ENCODE results near the gene ITIH1.

- no peak for TF ChIP-seq CTCF (conservative IDR thresholded peaks at IDR 0.05)
- TF ChIP-seq EZH2 (IDR thresholded peaks at IDR 0.05; ENCODE audit: low read depth): no peak
Observed at GRCh38 chr3:52829906-52830463, 52.6 kb downstream of the ITIH1 start.
